HG03103 (cell line): ENCODE measurements around the gene PEAK1.
"Not testable (repeated sequence)": the region's sequence is repeated elsewhere in the genome, so short reads cannot be mapped to it uniquely, and the experiment has no call there.

Experiments
- ATAC-seq: cut with Tn5 transposase; IDR thresholded peaks from one replicate; pipeline ENCODE4 v1.9.1; 2021; ENCODE audit warnings: low read depth; ENCODE audit not compliant: unreplicated experiment

PEAK1 gene

DNA sequence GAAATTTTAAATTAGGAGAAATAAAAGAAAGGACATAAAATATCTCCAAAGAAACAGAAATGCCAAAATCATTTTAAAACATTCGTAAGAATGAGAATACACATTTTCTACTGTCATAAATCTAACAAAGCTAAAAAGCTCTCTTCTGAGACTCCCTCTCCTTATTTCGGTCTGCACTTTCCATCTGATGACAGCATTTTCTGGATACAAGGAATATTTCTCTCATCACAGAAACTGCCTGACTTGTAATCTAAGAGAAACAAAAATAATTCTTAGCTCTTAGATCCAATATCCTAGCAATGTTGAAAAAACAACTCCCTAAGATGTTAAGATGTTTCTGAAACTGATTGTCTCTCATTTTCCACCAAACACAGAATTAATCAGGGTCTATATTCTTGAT is 93.5 kb downstream of the PEAK1 start:
- no peak for ATAC-seq

DNA sequence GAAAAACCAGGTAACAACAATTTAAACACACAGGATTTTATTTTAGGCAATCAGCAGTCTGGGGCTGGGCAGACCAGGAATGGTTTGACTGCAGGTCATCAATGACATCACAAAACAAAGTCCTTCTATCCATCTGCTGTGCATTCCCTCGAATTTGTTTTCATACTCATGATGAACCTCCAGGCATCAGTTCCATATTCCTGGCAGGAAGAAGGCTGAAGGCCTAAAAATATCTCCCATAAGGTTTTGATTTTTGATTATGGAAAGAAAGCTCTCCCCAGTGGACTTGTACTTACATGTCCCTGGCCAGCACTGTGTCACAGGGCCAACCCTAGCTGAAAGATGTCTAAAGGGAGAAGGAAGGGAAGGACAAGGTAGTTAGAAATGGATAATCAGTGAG is 107.4 kb downstream of the PEAK1 start:
- ATAC-seq = no peak

DNA sequence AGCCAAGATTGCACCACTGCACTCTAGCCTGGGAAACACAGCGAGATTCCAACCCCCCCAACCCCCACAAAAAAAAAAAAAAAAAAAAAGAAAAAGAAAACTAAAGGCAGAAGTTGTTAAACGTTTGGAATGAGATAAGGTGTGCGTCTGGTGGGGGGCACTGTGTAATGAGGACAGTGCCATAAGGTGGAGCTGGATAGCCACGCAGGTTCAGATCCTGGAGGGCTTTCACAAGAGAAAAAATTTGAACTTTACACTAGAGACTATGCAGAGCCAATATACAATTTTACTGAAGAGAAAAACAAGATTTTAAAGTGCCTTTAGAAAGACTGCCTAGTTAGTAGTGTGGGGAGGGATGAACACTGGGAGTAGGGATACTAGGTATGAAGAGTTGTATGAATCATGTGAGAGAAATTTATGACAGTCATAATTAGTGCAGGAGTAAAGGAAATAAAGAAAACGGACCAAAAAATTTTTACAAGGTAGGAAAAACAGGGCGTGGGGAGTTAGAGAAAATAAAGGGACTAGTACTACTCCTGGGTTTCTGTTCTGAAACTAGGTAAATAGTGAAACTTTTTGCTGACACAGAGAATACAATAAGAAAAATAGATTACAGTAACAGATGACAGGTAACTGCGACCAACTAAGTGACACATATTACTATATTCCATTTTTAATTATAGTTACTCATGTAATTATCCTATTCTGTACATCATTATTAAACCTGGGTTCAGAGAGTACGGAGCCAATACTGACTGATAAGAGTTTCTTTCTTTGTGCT is 108.1 kb downstream of the PEAK1 start:
- ATAC-seq = no peak

DNA sequence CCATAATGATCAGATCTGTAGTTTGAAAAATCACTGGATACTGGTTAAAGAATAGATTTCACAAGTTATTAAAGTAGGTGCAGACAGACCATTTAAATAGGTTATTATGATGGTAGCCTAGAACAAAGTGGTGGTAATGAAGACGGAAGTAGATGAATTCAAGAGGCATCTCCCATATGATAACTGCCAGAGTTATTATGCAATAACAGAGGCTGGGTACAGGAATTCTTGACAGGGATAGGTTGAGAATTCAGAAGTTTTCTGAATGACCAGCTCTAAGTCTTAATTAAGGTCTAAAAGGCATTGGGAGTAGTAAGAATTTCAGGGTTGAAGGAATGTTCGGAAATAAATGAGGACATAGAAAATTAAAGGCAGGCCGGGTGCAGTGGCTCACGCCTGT is 108.9 kb downstream of the PEAK1 start:
- no peak for ATAC-seq

DNA sequence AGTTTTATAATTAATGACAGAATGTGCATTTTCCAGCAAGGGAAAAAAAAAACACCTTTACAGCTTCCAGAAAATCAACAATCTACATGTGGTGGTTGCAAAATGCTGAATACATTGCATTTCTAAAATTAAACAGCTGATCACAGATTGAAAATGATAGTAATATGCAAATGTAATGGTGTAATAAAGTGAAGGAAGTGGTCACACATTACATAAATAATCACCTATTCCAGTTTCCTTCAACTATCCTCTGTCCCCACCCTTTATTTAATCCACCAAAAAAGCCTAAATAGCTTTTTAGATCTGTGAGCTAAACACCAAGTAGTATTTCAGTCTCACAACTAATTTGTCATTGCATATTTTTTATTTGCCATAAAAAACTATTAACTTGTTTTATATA is 110.5 kb downstream of the PEAK1 start:
- no peak for ATAC-seq

DNA sequence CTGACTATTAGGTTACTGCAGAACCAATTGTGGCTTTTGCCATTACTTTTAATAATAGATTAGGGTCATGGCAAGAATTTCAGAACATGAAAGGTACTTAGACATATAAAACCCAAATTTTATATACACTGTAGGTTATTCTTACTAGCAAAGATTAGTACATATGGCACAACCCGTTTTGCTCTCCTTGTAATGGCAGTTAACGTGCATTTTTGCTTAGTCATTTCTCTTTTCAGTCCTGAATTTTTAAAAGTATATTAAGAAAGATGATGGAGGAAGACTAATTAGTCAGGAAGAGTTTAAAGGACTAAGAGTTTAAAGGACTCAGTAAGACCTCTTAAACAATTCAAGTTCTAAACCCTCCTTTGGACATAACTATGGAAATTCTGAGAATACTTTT is 114.0 kb downstream of the PEAK1 start:
- no peak for ATAC-seq

DNA sequence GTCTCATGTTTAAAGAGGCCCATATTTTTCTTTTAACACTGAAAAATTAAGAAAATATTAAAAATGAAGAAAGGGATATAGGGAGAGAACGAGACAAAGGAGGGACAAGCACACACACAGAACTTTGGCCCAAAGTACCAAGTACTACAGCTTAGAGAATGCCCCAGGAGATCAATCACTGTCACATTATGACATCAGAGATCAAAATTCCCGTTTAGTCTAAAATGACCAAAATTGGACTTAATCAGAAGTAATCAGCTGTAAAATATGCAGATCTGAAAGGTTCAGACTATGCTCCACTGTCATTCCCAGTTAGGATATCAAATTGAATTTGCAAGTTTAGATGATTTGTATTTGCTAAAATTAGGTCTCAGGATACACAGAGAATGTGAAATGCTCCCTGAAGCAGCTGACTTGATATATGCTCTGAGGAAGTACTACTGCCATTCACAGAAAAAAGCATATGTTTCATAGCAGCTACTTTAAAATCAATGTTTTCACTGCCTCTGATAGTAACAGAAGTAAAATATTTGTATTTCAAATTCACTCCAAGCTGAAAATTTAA is 123.0 kb downstream of the PEAK1 start:
- no peak for ATAC-seq

DNA sequence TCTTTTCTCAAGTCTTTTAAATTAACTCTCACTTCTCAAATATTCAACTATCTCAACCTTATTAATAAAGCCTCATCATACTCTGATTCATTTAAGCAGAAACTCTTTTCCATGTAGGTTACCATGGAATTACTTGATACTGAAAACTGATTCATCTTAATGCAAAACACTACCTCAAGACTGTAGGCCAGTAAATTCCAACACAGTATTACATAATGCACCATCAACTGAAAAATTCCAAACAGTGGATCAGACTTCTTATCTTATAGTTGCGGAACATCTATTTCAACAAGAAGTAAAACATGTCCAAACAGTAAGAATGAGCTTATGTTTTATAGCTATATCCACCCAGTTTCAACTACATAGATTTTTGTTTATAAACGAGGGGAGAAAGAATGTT is 124.5 kb downstream of the PEAK1 start:
- ATAC-seq = no peak

DNA sequence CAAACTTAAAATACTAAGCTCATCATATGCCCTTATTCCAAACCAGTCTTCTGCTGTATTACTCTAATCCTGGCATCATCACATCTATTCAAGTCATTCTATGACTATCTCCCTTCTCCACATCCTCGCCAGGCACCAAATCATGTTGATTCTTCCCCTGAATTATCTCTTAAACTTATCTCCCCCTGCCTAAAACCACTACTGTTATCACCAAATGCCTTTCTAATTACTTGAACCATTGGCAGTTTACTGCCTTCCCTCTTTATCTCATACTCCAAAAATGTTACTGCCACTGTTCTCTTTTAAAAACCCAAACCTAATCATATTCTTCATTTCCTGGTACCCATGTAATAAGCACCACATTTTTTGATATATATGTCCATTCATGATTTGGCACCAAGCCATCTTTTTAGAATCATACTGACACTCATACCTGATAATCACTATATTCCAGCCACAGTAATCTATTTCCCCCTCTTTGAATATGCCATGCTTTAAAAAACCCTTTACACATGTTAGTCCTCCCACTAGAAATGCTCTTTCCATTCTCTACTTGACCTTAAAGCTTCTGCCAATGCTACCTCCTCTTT is 126.8 kb downstream of the PEAK1 start:
- ATAC-seq = no peak

DNA sequence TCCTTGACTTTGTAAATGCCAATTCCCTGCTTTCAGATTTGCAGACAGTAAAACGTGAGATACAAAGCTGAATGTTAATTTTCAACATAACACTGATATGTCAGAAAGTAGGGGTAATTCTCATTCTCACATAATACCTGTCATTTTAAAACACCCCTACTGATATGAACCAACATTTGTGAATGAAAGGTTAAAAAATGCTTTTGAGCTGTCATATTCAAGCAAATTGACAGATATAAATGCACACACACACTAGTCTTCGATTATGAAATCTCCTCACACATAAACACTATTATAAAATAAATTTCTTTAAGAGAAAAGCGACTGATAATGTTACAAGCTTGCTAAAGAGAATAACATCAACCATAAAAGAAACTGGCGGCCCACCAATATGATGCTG is 128.8 kb downstream of the PEAK1 start:
- ATAC-seq = no peak

DNA sequence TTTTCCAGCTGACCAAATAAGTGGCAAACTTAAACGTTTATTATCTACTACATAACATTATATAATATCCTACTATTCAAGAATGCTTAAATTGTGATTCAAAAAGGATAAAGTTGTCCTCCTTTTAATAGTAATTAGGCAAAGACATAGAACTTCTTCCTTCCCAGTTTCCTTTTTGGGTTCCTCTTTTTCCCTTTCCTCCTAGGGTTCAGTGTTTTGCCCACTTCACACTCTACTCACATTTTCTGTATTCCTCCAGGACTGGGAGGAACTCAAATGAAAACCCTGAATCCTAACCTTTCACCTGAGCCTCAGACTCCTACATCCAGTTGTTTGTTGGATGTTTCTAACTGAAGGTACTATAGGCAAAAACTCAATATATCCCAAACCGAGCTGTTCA is 132.5 kb downstream of the PEAK1 start:
- no peak for ATAC-seq

DNA sequence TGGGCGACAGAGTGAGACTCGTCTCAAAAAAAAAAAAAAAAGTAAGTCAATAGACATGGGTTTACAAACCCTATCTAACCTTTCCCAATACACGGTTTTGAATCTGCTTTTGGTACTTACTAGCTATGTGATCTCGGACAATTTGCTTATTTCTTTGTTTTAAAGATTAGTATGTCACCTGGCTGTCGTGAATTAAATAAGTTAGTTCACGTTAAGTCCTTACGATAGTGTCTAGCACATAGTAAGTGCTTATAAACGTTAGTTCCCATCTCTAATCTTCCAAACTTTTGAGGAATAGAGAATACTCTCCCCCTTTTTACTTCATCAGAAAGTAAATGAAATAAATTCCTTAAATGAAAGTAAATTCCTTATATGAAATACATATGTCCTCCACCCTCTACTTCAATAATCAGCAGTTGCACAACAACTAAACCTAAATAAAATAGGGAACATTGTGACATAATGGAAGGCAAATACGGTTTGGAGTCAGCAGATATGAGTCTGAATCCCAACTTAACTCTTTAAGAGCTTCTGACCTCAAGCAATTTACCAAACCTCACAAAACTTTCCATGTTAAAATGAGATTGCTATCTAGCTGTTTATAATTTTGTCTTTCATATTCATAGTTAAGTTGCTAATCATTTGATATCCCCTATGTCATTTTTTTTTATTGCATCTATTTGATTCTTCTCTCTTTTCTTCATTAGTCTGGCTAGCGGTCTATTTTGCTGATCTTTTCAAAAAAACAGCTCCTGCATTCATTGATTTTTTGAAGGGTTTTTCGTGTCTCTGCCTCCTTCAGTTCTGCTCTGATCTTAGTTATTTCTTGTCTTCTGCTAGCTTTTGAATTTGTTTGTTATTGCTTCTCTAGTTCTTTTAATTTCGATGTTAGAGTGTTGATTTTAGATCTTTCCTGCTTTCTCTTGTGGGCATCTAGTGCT is 134.6 kb downstream of the PEAK1 start:
- no peak for ATAC-seq

DNA sequence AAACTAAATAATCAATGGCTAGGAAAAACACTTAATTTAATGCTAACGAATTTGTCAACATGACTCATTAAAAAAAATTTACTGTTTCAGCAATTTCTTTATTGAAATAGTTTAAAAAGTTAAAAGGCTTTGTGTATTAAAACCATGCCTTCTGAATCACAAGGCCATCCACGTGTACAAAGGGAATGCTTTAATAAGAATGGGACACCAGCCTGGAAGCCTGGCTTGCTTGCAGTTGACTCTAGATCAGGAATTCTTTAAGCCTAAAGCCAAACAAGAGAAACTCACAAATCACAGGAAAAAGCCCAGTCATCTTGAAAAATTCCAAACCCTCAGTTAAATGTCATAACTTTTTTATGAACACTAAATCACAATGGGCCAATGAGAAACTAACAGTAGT is 137.6 kb downstream of the PEAK1 start:
- no peak for ATAC-seq

DNA sequence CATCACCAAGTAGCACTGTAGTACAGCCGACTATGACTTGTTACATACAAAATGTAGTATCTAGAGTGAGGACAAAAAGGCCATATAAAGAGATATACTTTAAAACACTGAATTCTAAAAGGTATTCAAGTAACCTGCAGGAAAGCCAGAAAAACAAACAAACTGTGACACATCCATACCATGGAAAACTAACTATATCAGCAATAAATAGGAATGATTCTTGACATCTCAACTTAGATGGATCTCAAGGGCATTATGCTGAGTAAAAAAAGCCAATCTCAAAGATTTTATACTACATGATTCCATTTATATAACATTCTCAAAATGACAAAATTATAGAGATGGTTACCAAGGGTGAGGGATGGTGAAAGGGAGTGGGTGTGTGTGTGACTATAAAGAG is 143.0 kb downstream of the PEAK1 start:
- ATAC-seq = no peak

DNA sequence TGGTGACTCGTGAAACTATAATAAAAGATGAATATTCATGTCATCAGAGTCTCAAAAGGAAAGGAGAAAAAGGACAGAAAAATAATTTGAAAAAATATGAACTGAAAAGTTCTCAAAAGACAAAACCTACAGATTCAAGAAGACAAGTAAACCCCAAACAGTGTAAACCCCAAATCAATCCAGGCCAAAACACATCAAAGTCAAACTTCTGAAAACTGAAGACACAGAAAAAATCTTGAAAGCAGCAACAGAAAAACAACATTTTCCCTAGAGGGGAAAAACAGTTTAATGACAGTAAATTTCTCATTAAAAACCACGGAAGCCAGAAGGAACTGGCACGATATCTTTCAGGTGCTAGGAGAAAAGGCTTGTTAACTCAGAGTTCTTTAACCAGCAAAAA is 143.8 kb downstream of the PEAK1 start:
- no peak for ATAC-seq

DNA sequence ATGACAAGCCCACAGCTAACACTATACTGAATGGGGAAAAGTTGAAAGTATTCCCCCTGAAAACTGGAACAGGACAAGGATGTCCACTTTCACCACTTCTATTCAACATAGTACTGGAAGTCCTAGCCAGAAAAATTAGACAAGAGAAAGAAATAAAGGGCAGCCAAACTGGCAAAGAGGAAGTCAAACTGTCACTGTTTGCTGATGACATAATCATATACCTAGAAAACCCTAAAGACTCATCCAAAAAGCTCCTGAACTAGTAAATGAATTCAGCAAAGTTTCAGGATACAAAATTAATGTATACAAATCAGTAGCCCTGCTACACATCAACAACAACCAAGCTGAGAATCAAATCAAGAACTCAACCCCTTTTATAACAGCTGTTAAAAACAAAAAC is 146.8 kb downstream of the PEAK1 start:
- ATAC-seq = not testable (repeated sequence)

DNA sequence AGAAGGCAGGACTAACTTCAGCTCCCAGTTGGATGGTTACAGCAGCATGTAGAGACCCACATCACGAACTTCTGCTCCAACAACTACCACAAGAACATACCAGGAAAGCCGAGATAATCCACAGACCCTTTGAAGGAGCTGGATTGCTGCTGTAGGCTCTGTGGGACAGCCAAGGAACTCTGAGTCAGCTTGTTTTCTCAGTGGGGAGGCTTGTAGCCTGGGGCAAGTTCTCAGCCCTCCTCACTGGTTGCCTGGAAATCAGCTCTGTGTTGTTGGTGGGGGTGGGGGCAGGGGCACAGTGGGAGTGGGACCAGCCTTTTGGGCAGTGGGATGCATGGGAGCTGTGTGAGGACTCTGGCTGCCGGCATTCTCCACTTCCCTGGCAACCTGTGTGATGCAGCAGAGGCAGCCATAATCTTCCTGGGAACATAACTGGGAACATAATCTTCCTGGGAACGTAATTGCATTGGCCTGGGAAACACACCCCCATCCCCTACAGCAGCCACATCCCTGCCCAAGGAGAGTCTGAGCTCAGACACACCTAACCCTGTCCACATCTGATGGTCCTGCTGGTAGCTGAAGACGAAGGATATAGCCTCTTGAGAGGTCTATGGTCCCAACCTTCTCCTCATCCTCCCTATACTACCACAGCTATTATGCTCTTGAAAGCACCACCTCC is 153.1 kb downstream of the PEAK1 start:
- ATAC-seq = no peak

DNA sequence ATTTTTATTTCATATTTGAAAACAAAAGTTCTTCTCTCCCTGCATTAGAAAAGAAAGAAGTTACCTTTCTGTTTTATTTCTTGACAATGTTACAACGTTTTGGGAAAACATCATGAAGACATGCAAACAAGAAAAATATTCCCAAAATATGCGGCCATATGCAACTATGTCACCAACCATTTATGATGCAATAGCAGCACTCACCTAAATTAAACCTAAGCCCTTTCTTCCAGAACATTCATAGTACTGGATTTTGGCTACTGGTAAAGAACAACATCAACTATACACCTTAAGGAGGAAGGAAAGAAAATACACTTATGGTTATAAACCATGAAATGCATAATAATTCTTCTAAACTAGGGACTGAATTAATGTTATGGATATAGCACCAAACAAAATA is 164.5 kb downstream of the PEAK1 start:
- ATAC-seq = no peak

DNA sequence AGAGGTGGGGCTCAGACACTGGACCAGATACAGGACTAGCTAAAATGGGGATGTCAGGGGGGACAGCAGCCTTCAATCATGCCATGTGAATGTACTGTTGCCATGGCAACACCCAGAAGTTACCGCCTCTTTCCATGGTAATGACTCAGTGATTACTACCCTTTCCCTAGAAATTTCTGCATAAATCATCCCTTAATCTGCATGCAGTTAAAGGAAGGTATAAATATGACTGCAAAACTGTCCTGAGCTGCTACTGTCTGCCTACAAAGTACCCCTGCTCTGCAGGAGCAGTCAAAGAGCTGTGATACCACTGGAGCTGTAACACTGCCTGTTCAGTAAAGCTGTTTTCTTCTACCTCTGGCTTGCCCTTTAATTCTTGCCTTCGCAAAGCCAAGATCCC is 168.2 kb downstream of the PEAK1 start:
- ATAC-seq = no peak

DNA sequence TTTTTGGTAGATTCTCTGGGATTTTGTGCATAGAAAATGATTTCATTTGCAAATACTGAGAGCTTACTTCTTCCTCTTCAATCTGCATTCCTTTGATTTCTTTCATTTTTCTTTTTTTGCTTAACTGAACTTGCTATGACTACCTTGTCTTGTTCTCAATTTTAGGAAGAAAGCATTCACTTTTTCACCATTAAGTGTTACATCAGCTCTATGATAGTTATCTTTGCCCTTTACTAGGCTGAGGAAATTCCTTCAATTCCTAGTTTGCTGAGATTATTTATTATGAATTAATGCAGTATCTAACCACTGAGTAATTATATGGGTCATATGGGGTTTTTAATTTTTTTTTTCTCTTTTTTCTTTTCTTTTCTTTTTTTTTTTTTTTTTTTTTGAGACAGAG is 172.8 kb downstream of the PEAK1 start:
- ATAC-seq = no peak
